ENCODE measurements around the gene SEPTIN7. TPM values are rescaled to one million over a fixed set of nuclear protein-coding genes. Genes with fewer than 3 reads are reported as not detected.

Gene SEPTIN7
- total and polyA plus RNA-seq, 2 of the 13 experiments (the other 11 are each of a cell fraction or from before 2014, with no cell fraction given) = 103 to 129 TPM

- TF ChIP-seq ASH2L (IDR thresholded peaks at IDR 0.05; ENCODE audit: insufficient read length, low read depth, low read length) (peak; percentile 87), THYN1 (CRISPR knock-in tag; IDR thresholded peaks at IDR 0.05; ENCODE audit: borderline replicate concordance, low read depth) (no peak), PRDM4 (CRISPR knock-in tag; IDR thresholded peaks at IDR 0.05; ENCODE audit: borderline replicate concordance) (no peak), ZNF672 (CRISPR knock-in tag; IDR thresholded peaks at IDR 0.05) (peak; percentile 59; the same call in 1 of the 2 replicates), E2F5 (CRISPR knock-in tag; conservative IDR thresholded peaks at IDR 0.05) (no peak), ZFP37 (CRISPR knock-in tag; IDR thresholded peaks at IDR 0.05; ENCODE audit: borderline replicate concordance) (no peak), HDAC2 (CRISPR knock-in tag; IDR thresholded peaks at IDR 0.05) (peak; percentile 64), ELK4 (CRISPR knock-in tag; IDR thresholded peaks at IDR 0.05; ENCODE audit: borderline replicate concordance) (no peak), ZNF142 (CRISPR knock-in tag; IDR thresholded peaks at IDR 0.05) (no peak), MLX (CRISPR knock-in tag; IDR thresholded peaks at IDR 0.05) (no peak), EP300 (IDR thresholded peaks at IDR 0.05; ENCODE audit: low read depth in 2 of 2, low read length in 2 of 2) (no peak), EP300 (CRISPR knock-in tag; IDR thresholded peaks at IDR 0.05; ENCODE audit: borderline replicate concordance) (no peak), ZBTB1 (CRISPR knock-in tag; IDR thresholded peaks at IDR 0.05; ENCODE audit: borderline replicate concordance) (no peak), ZNF160 (CRISPR knock-in tag; IDR thresholded peaks at IDR 0.05) (0 out of 2 replicates have a peak, but pooled peaks have one; percentile 9), HOXA3 (CRISPR knock-in tag; IDR thresholded peaks at IDR 0.05) (peak; percentile 99), GABPA (IDR thresholded peaks at IDR 0.05; ENCODE audit: low read depth, low read length) (0 out of 2 replicates have a peak, but pooled peaks have one; percentile 11), GABPA (CRISPR knock-in tag; IDR thresholded peaks at IDR 0.05; ENCODE audit: low read depth) (peak; percentile 76), PPARG (CRISPR knock-in tag; conservative IDR thresholded peaks at IDR 0.05) (no peak)
These were observed at the start of gene SEPTIN7 (continued) for GRCh38 chr7:35800718-35801391.

Data from HepG2 (cell line).